Measurements from ENCODE around the gene DCAF15.

DCAF15 gene

GRCh38 chr19:14006766-14007562, 54.7 kb downstream of the DCAF15 start:
- H3K4me1 ChIP-seq (ENCODE audit: control insufficient read depth, insufficient read depth, low read depth, low read length), result peaks cover 9% of the 10 kb centered on the region
- no peaks in the 10 kb centered on the region for H3K36me3 ChIP-seq (ENCODE audit: control insufficient read depth in 1 of 2, insufficient read depth in 2 of 2, low read depth in 1 of 2, low read length in 2 of 2)
- H3K9me3 ChIP-seq (ENCODE audit: control insufficient read depth, low read length), result no peaks in the 10 kb centered on the region
- H3K14ac ChIP-seq (ENCODE audit: low read length in 2 of 2), result peak overlapping the region in 1 of 2 experiments; percentile 73
- peak overlapping the region; percentile 74 for H4K91ac ChIP-seq (ENCODE audit: low read length)
- no peak overlapping the region for H3K23ac ChIP-seq (ENCODE audit: low read length in 2 of 2)
- H3K27me3 ChIP-seq (ENCODE audit: control insufficient read depth in 1 of 2, insufficient read depth in 1 of 2, low read length in 2 of 2), result no peaks in the 10 kb centered on the region
- peak overlapping the region; percentile 69 to 86 for H3K4ac ChIP-seq (ENCODE audit: low read depth in 1 of 2, low read length in 2 of 2)
- H2BK15ac ChIP-seq (ENCODE audit: low read depth, poor library complexity, severe bottlenecking), result peak overlapping the region; percentile 95
- no peak overlapping the region for H2AK5ac ChIP-seq (ENCODE audit: low read length, severe bottlenecking)
- peak overlapping the region; percentile 90 to 92 for H3K18ac ChIP-seq (ENCODE audit: low read depth in 1 of 2, low read length in 2 of 2)
- peak overlapping the region; percentile 88 for H4K8ac ChIP-seq (ENCODE audit: low read length)
- H3K27ac ChIP-seq (ENCODE audit: low read length, poor library complexity, severe bottlenecking), result peak overlapping the region; percentile 94
- no peaks in the 10 kb centered on the region for H3K79me1 ChIP-seq (replicated peaks; ENCODE audit: low read length, poor library complexity, severe bottlenecking)
- peak overlapping the region; percentile 77 for H2BK120ac ChIP-seq (ENCODE audit: low read depth, low read length)
- H3K4me3 ChIP-seq (ENCODE audit: insufficient read depth in 1 of 2, low read depth in 1 of 2, low read length in 2 of 2), result peak overlapping the region; percentile 79 to 84
- peak overlapping the region; percentile 92 for H3K9ac ChIP-seq (ENCODE audit: low read length)
- peak overlapping the region; percentile 72 for H3K4me2 ChIP-seq (ENCODE audit: low read length, poor library complexity, severe bottlenecking)
- H2BK12ac ChIP-seq (ENCODE audit: low read length in 2 of 2), result no peak overlapping the region
- H2BK5ac ChIP-seq (ENCODE audit: low read depth, low read length, poor library complexity, severe bottlenecking), result peak overlapping the region; percentile 89
- DNase-seq, result no peak
- WGBS, result 4% methylated on average over 50 of the region's 56 CpGs
- peak overlapping the region; percentile 85 for H2AFZ ChIP-seq (ENCODE audit: low read depth, low read length)

All from mesenchymal stem cell (in vitro differentiated cells and primary cell).